ENCODE measurements around the gene C17orf50.

The C17orf50 gene

GRCh38 chr17:35726127-35726952 lies 34.3 kb upstream of the C17orf50 start:
- Histone ChIP-seq H3K4me3 (ENCODE audit: low read depth in 1 of 2, low read length in 1 of 2) (no peak overlapping the region), H3K27ac (no peak overlapping the region), H3K27me3 (peaks cover 21% of the 10 kb centered on the region), H3K4me1 (ENCODE audit: control insufficient read depth in 1 of 2, insufficient read depth in 1 of 2, low read depth in 1 of 2, low read length in 1 of 2) (peaks cover 0 to 2% of the 10 kb centered on the region in 2 experiments), H3K36me3 (peaks cover 76% of the 10 kb centered on the region), H3K9me3 (no peaks in the 10 kb centered on the region)
- no peak for TF ChIP-seq CTCF (IDR thresholded peaks at IDR 0.05)

DNA sequence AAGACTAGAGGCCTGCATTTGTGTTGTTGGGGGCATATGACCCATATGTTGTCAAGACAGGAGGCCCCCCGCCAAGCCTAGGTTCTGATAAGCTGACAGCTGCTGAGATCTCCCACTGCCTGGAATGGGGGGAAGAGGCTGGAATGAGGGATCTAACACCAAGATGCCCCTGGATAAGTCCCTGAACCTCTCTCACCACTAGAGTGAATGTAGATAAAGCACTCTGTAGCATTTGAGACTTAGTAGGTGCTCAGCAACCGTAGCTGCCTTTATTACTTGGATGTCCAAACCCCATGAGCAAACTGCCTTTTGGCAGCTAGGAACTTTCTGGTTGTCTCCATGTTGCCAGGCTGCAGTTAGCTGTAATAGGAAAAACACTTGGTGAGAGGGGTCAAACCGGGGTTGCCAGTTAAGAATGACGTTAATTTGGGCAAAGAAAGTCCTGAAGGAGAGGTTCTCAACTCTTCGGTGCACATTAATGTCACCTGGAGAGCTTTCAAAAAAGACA lies 33.7 kb upstream of the C17orf50 start:
- no peak for TF ChIP-seq CTCF (IDR thresholded peaks at IDR 0.05)
- Histone ChIP-seq H3K4me3 (ENCODE audit: low read depth in 1 of 2, low read length in 1 of 2) (no peak overlapping the region), H3K27me3 (peaks cover 27% of the 10 kb centered on the region), H3K36me3 (peaks cover 71% of the 10 kb centered on the region), H3K9me3 (no peaks in the 10 kb centered on the region), H3K4me1 (ENCODE audit: control insufficient read depth in 1 of 2, insufficient read depth in 1 of 2, low read depth in 1 of 2, low read length in 1 of 2) (peaks cover 0 to 6% of the 10 kb centered on the region in 2 experiments), H3K27ac (no peak overlapping the region)

DNA sequence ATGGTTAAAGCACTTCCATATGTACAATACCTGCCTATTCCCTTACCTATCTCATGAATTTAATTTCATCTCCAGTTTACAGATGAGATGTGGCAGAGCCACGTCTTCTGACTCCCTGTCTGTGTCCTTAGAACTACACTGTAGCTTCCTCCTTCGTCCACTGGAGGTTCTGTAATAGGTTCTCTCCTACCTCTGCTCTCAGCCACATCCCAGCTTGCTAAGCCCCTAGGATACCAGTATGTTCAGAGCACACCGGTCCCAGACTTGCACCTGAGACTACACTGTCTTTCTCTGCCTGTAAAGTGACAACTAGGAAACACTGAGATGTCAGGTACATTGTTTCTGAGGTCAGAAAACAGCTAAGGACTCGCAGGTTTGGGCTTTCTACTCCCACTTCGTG lies 33.1 kb upstream of the C17orf50 start:
- H3K27ac ChIP-seq, result no peak overlapping the region
- no peaks in the 10 kb centered on the region for H3K9me3 ChIP-seq
- no peak for TF ChIP-seq CTCF (IDR thresholded peaks at IDR 0.05)
- H3K27me3 ChIP-seq, result peaks cover 34% of the 10 kb centered on the region
- H3K4me3 ChIP-seq (ENCODE audit: low read depth in 1 of 2, low read length in 1 of 2), result no peak overlapping the region
- peaks cover 0 to 6% of the 10 kb centered on the region in 2 experiments for H3K4me1 ChIP-seq (ENCODE audit: control insufficient read depth in 1 of 2, insufficient read depth in 1 of 2, low read depth in 1 of 2, low read length in 1 of 2)
- H3K36me3 ChIP-seq, result peaks cover 68% of the 10 kb centered on the region

GRCh38 chr17:35728551-35728950 lies 32.1 kb upstream of the C17orf50 start:
- TF ChIP-seq CTCF (IDR thresholded peaks at IDR 0.05), result no peak
- no peaks in the 10 kb centered on the region for H3K9me3 ChIP-seq
- H3K27me3 ChIP-seq, result peaks cover 43% of the 10 kb centered on the region
- peaks cover 59% of the 10 kb centered on the region for H3K36me3 ChIP-seq
- no peak overlapping the region for H3K27ac ChIP-seq
- no peak overlapping the region for H3K4me3 ChIP-seq (ENCODE audit: low read depth in 1 of 2, low read length in 1 of 2)
- H3K4me1 ChIP-seq (ENCODE audit: control insufficient read depth in 1 of 2, insufficient read depth in 1 of 2, low read depth in 1 of 2, low read length in 1 of 2), result peaks cover 0 to 6% of the 10 kb centered on the region in 2 experiments

- Histone ChIP-seq H3K9me3 (no peaks in the 10 kb centered on the region), H3K27me3 (peaks cover 51% of the 10 kb centered on the region), H3K27ac (no peak overlapping the region), H3K36me3 (peaks cover 50% of the 10 kb centered on the region), H3K4me1 (ENCODE audit: control insufficient read depth in 1 of 2, insufficient read depth in 1 of 2, low read depth in 1 of 2, low read length in 1 of 2) (peaks cover 0 to 6% of the 10 kb centered on the region in 2 experiments), H3K4me3 (ENCODE audit: low read depth in 1 of 2, low read length in 1 of 2) (no peak overlapping the region)
- TF ChIP-seq CTCF (IDR thresholded peaks at IDR 0.05), result no peak
Observed at GRCh38 chr17:35729405-35729833, 31.3 kb upstream of the C17orf50 start.

All from neutrophil (primary cell).